HG03108 (cell line): Measurements from ENCODE around the gene ACTG1.

Source experiments
- ATAC-seq: cut with Tn5 transposase; IDR thresholded peaks from one replicate; pipeline ENCODE4 v1.9.1; 2021; ENCODE audit warnings: moderate library complexity; ENCODE audit not compliant: unreplicated experiment

The ACTG1 gene

DNA sequence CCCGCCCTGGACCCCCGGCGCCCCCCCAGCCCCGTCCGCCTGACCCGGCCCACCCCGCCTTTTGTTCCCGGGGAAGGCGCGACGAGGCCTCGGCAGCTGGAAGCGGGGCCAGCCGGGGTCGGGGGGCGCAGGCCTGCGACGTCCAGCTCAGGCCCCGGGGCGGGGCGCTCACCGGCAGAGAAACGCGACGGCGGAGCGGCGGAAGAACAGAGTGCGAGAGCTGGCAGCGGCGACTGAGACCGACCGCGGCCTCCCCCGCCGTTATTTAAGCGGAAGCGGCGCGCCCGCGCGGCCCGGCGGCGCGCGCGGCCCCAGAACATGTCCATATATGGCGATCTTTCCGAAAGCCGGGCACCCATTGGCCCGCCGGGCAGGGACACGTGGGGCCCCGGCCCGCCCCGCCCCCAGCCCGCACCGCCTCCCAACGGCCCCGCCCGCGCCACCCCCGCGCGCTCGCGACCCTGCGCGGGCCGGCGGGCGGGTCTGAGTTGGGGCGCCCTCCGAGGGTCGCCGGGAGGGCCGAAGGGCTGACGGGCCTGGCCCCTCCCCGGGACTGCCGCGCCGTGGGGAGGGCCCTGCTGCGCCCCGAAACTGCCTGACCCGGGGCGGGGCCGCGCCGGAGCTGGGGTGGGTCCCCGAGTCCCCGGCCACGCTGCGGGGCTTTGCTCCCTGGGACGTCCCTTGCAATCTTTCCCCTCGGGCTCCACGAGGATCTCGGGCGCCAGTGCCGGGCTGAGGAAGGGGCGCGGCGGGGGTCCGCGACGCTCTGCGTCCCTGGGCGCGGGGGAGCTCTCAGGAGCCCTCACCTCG lies at the start of gene ACTG1:
ACTG1 (minus strand) TSS at position 238 of the 810 bp plus-strand sequence. CDS start 445 bp downstream, outside the sequence.
- ATAC-seq: peak; percentile 34

DNA sequence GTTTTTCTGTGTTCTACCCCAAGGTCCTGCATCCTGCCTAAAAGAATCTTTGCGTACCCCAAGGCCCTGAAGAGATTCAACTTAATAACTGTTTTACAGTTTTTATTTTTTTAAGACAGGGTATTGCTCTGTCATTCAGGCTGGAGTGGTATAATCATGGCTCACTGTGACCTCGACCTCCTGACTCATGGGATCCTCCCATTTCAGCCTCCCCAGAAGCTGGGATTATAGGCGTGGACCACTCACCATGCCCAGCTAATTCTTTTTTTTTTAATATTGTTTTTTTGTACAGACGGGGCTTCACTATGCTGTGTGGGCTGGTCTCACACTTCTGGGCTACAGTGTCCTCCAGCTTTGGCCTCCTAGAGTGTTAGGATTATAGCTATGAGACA lies 48.9 kb upstream of the ACTG1 start:
- no peak for ATAC-seq

DNA sequence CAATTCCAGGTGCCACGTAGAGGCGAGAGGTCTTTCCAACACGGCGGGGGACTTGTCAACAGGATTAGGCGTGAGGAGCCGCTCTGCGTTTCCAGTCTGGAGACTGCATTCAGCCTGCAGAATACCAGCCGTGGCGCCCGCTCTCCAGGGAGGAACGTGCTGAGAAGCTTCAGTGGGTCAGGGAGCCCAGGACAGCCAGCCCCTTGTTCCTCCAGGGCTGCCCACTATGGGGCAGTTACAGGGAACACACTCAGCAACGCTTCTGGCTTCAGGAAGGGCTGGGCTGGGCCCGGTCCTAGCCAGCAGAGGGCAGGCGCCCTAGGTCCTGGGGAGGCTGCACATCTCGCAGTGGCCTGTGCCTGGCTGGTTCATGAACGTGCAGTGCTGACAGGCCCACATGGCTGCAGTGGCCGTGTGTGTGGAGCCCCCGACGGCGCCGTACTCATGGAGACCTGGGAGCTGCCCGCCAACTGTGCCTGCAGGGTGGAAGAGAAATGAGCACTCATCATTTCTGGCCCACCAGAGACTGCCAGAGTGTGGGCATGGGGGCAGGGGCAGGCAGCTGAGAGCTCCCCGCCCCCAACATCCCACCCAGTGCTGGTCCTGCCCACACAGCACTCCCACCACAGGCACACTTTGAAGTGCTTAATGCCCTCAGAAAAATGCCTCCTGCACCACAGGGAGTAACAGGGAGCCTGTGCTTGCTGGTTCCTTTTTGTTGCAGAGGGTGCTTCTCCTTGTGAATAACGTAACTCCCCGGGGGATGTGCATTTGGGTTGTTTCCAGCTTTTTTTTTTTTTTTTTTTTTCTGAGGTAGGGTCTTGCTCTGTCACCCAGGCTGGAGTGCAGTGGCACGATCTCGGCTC lies 46.6 kb upstream of the ACTG1 start:
- ATAC-seq: no peak

DNA sequence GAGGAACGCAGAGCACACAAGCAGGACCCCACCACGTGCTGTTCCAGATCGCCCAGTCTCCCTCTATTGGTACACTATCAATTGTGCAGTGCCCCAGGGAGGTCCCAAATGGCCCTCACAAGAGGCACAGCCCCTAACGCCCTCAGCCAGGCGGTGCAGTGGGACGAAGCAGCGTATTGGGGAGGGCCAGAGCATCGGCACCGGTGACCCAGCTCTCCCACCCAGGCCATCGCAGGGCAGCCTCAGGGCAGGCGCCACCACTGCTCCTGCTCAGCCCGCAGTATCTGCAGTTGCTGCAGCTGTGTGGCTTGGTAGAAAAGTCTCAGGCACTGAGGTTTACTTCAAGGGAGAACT lies 45.5 kb upstream of the ACTG1 start:
- ATAC-seq: no peak

DNA sequence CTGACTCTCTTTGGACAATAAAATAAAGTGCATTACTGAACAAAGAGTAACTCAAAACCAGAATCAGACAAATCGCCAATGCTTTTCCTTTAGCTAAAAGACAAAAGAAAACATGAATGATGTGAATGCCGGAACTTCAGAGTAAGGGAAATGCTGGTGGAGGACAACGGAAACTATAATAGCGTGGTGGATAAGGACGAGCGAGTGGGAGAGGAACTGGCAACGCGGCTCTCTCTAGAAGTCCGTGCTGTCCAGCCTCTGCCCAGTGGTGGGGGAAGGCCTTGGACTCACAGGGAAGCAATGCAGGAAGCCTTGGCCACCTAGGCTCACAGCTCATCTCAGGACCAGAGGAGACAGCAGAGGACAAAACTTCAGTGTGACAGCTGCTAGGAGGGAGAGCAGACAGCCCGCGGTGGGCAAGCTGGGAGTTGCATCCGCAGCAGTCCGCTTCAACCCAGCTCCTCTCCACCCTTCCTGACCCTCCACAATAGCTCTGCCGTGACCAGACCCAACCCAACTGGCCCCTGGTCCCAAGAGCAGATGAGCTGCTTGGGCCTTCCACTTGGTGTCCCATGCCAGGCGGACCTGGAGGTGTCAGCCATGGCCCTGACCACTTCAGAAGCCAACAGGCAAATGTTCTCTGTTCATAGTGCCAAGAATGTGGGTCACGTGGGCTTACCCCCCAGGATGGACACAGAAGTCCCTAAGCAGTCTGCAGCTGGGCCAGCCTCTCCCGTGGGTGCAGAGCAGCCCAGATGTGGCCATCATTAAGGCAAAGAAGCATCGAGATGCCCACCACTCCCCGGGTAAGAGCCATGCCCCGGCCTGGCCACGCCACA lies 44.9 kb upstream of the ACTG1 start:
- ATAC-seq: no peak

DNA sequence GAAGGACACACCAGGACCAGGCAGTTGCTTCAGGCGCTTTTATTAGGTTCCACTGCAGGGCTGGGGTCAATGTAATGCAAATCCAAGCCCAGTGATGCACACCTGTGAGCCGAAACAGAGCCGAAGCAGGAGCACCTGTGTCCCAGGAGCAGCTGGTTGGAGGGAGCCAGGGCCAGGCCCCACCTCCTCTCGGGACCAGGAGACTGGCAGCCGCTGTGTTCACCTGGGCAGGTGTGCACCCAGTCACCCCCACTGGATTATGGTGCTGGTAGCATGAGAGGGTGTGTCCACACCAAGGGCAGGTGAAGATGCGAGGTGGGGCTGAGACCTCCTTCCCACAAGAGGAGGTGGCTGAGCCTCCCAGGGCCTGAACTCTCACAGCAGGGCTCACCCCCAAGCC lies 44.3 kb upstream of the ACTG1 start:
- no peak for ATAC-seq

DNA sequence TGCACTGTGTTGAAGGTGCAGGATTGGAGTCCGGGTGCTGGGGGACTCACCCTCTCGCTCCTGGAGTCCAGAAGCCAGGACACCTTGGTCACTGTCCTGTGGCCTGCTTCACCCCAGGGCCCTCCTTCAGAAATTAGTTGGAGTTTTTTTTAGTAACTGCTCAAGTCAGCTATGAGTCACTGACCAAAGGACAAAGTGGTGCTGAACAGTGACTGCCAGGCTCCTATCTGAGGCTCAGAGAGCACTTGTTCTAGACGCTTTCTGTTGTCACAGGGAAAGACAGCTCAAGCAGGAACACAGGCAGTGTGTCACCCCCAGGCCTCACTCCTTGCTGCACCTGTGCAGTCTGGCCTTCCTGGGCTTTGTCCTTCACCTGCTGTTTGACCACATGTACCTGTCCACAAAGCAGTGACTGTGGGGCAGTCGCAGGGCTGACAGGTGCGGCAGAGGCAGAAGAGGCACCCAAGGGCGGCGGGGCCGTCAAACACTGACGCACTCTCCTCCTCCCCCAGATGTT lies 43.6 kb upstream of the ACTG1 start:
- ATAC-seq: no peak

DNA sequence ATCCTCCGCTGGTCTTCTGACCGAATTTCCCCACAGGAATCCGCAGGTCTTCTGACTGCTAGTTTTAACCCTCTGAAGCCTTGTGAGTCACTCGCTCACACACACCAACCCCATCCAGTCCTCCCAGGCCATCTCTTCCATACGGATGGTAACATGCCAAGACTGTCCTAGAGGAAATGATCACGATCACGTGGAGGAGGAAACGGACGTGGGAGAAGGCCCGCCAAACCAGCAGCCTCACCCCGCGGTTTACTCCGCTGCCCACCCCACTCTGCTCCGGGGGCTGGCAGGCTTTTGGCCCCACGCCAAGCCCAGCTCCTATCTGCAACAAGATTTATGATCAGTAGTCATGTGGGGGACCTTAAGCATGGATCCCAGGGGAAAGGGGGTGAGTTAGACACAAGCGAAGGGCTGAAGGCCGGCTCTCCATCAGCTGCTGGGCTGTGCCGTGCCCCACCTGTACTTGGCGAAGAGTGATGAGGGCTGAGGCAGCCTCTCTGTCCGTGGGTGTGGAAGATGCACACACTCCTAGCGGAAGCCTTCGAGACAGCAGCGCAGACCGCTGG lies 41.1 kb upstream of the ACTG1 start:
- ATAC-seq: no peak

DNA sequence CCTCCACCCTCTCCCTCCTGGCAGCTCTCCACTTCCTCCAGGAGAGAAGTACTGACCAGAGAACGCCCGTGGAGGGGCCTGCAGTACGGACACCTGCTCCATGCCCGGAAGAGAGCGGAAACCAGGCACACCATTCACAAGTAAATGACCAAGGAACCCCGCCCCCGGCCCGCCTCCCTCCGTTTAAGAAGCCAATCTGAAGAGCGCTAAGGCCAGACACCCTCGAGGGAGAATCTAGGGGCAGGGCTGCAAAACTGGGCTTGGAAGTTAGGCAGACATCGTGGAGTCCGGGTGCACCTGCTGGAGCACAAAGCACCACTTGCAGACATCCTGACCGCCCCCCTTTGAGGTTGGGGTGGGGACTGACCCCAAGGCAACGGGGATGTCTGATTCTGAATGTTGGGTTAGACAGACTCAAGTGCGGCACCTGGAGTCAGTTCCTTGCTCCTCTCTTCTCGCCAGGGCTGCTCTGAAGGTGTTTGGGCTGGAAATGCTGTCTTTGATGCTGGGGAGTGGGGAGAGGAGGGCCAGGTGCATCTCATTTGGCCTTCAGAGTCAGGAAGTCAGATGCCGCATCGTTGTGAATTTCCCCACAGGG lies 40.5 kb upstream of the ACTG1 start:
- peak; percentile 32 for ATAC-seq

DNA sequence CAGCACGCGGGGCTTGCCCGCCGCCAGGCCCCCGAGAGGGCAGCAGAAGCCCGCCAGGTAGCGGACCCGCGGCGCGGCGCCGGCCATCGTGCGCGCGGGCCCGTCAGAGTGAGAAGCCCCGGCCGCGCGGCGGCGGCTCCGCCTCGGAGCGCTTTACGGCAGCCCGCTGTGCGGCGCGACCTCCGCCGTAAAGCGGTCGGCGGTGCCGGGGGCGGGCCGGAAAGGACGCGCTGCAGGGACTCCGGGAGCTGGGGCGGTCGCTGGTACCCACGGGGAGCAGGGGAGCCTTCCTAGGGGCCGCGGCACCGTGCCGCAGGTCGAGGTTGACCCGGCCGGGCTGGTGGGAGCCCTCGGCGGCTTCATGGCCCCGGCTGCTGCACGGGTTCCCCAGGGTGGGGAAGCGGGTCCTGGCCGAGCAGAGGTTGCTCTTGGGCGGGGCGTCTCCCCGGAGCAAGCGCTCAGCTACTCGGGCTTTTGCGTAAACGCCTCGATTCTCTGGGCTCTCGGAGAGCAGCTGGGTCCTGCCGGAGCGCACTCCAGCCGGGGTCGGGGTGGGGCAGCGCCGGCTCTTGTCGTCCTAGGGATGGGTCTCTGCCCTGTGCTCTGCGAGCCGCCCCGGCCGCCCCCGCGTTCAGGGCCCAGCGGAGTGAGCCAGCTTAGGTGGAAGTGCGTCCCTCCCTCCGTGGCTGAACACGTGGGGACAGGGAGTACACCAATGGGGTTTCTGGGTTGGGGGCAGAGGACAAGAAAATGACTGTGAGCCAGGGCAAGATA lies 39.8 kb upstream of the ACTG1 start, which contains the start of gene FAAP100:
FAAP100 (minus strand) TSS at position 110 of the 774 bp plus-strand sequence; CDS start at position 87, 23 bp downstream.
- ATAC-seq: peak; percentile 32

DNA sequence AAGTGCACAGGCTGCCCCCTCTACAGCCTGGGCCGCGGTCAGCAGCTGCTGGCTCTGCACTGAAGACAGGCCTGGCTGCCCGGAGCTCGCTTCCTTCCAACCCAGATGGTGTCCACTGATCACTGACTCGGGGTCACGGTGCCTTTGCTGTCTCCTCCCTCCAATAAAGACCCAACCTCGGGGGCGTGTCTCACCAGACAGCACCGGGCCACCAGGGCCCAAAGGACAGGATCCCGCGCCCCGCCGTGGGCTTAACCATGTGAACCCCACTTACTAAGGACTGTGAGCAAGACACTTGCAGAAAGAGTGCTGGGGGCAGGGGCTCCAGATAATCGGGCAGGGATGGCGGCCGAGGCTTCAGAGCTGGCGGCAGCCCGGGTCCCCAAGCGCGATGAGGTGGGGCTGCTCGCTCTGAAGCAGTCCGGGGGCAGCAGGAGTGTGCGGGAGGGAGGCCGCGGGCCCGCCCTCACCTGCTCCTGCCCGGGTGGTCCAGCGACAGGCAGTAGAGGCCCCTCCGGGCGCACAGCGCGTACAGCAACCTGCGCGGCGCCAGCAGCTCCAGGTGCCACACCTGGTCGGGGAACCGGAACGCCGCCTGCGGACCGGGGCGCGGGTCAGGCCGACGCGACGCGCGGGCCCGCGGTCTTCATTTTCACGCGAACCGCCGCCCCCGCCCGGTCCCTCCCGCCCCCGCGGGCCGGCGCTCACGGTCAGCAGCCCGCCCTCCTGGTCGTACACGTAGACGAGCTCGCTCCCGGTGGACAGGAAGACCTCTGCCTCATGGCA lies 39.1 kb upstream of the ACTG1 start:
- no peak for ATAC-seq

DNA sequence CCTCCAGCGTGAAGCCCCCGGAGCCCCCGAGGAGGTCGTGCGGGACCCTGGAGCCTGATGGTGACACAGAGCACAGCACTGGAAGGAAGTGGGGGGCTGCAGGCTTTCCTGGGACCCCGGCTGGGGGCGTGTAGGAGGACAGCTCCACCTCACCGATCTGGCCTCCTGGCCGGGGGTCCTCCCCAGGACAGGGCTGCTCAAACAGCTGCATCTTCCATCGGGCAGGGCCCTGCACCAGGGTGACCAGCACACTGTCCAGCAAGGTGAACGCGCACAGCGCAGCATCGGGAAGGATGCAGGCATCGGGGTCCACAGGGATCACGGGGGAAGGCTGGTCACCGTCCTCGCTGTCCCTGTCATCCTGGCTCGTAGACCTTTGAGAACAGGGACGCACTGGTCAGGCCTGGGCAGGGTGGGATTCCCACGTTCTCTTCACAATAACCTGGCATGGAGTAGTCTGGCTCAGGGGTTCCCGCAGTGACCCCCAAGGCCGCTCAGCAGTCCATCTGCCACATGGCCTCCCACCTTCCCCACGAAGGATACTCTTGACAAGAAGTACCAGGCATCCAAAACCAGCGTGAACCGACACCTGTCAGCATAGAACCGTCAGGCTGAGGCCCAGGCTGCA lies 38.3 kb upstream of the ACTG1 start:
- no peak for ATAC-seq

DNA sequence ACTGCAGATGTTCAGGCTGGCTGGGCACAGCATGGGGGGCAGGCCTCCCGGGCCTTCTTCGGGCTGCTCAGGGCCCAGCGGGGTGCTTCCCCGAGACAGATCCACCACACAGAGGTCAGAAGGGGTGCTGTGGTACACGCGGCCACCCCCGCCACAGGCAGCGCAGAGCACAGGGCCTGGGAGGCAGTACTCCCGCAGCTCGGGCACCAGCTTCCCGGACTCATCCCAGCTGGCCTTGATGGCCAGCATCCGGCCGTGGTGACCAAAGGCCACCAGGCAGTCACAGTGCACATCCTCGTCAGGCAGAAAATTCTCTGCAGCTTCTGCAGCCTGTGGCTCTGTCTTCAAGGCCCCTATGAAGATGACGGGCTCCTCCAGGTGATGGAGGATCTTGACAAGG lies 37.7 kb upstream of the ACTG1 start:
- ATAC-seq: no peak

DNA sequence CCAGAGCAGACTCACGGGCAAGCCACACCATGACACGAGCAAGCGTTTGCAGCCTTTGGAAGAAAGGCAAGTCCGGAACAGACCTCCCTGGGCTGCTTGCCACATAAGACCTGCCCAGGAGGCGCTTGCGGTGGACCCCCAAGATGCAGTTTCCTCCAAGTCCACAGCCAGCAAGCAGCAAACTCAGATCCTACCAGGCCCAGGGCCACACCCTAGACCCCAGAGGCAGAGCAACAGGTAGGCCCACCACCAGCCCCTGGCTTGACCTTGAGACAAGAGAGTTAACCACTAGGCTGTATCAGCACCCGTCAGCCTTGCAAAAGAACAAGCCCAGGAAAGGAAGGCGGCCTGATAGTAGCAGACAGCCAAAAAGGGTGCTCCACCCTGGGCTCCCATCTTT lies 37.2 kb upstream of the ACTG1 start:
- ATAC-seq: no peak

DNA sequence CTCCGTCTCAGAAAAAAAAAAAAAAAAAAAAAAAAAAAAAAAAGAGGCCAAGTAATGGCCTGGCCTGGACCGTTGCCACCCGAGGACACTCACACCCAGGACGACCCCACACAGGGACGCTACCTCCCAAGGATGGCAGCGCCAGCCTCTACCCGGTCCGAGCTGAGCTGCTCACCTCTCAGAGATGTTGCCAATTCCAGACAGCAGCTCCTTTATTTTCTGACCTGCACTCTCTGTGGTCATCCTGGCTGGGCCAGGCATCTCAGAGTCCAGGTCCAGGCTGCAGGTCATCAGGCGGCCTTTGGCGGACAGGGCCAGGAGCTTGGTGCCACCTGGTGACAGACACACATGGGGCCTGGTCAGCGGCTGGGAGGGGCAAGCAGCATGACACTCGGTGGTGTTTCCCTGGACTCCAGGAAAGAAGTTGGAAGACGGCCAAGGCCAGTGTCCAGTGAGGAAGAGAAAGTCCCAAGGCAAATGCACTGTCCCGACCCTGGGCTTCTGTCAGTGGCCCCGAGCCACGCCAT lies 36.5 kb upstream of the ACTG1 start:
- no peak for ATAC-seq

DNA sequence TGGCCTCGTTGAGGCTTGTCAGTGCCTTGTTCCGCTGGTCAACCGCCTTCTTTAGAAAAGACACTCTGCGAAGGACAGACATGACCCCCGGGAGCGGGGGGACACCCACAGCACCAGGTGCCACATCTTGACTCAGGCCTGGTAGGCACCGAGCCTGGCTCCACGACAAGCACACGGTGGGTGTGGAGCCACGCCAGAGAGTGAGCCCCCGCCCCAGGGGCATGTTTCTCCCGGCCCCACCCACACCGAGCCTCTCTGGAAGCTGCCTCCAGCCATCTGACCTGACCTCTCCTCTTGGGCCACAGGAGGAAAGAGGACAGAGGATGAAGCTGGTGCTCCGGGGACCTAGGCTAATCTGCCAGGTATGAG lies 35.0 kb upstream of the ACTG1 start:
- ATAC-seq: no peak

DNA sequence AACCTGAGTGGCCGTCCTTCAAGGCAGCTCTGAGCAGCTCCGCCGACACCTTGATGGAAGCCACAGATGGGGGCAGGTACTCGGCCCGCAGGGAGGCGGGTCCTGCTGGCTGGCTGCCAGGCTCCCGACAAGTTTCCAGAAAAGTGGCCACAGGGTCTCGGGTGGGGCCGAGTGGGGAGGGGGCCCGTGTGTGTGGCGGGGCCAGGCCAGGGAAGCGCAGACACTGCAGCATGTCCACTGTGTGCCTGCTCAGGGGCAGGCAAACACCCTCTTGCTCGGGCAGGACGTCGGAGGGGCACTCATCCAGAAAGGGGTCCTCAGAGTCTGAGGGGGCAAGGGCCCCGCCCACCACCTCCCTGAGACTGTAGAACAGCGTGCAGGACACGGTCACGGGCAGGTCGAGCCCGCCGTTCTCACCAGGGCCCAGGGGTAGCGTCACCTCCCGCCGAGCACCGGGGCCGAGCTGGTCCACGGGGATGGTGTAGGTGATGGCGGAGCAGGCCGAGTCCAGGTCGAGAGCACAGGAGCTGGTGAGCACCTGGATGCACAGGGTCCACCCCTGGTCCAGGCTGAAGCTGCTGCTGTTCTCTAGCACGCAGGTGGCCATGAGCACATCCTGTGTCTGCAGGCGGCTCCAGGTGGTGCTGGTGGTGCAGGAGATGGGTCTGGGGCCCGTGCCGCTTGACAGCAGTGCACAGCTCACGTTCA lies 34.5 kb upstream of the ACTG1 start:
- no peak for ATAC-seq
